Activated T-helper 1 cell treated with anti-CD3 and anti-CD28 coated beads, Interleukin-2, amount 50 U/mL, for 16 hours (primary cell): ENCODE data around the gene CADPS.

Source experiments
- DNase-seq, 2 donors: peaks; one replicate each; pipeline ENCODE4 v3.0.0-alpha.2; 2020; ENCODE audit warnings: low read depth in 1 of 2, low spot score in 1 of 2

The CADPS gene

GRCh38 chr3:62749657-62750056 lies 125.6 kb downstream of the CADPS start:
- DNase-seq = no peak

- no peak for DNase-seq
These were observed 126.1 kb downstream of the CADPS start for GRCh38 chr3:62749130-62749529.

DNA sequence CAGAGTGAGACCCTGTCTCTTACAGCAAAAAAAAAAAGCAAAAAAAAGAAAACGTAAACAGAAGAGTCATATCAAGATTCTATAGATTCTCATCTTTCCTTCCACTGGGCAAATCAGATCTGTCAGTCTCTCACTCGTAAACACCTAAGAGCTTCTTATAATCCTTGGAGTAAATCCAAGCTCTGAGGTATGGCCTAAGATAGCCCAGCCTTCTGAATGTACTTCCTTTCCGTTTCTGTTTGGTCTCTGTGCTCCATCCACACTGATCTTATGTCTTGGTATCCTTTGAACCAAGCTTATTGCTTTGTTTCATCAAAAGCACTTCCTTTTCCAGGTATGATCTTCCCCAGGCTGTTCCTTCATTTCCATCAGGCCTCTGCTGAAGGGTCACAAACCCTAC lies 137.8 kb downstream of the CADPS start:
- no peak for DNase-seq

DNA sequence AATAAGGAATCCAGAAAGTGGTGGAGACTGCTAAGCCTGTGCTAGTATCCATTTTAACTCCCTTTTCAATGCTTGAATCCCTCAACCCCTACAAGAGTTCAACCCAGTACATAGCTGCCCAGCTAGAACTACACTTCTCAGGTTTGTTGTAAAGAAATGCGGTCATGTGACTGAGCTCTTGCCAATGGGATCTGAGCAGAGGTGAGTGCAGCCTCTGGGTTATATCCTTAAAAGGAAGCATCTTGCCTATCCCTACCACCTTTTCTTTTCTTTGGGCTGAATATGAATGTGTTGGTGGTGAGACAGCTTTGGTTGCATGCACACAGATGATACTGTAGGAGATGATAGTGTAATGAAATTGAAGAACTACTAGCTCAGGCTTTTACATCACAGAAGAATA lies 139.7 kb downstream of the CADPS start:
- no peak for DNase-seq

GRCh38 chr3:62732183-62732904 lies 142.9 kb downstream of the CADPS start:
- DNase-seq = no peak

GRCh38 chr3:62727981-62728380 lies 147.2 kb downstream of the CADPS start:
- no peak for DNase-seq

DNA sequence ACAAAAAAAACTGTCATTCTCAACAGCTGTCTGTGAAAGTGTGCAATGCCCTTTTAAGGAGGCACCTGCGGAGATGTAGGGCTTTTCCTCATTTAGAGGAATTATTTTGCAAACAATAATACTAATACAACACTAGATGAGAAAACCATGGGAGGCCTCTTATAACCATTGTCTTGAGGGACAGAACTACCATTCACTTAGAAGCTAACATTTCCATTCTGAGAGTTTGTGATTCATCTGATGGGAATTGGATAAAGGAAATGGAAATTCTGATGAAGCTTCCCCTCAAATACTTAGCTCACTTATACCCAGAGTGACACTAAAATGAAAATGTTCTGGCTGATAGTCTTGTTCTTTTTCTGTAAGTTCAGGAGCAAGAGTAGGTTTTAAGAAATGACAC lies 147.7 kb downstream of the CADPS start:
- no peak for DNase-seq

DNA sequence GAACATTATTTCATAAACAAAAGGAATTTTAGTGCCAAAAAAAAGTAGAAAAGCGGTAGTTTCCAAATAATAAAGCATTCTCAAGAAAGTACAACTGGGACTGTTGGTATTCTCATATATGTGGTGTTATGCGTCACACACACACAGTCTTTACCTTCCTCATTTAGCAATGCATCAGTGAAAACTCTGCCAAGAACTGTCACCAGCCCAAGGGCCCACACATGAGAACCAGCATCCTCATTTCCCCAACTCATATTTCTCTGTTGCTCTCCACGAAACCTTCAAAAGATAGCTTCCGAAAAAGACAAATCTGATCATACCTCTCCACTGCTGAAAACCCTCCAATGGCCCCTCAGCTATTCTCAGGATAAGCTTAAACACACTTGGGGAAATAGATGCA lies 150.7 kb downstream of the CADPS start:
- no peak for DNase-seq

- no peak for DNase-seq
These were observed 151.3 kb downstream of the CADPS start for GRCh38 chr3:62723914-62724217.

- DNase-seq = no peak
These were observed 151.9 kb downstream of the CADPS start for GRCh38 chr3:62723166-62723913.

- DNase-seq = no peak
These were observed 152.9 kb downstream of the CADPS start for GRCh38 chr3:62722344-62722743.

- no peak for DNase-seq
These were observed 156.5 kb downstream of the CADPS start for GRCh38 chr3:62718515-62719320.

- DNase-seq = no peak
These were observed 157.2 kb downstream of the CADPS start for GRCh38 chr3:62718011-62718410.

DNA sequence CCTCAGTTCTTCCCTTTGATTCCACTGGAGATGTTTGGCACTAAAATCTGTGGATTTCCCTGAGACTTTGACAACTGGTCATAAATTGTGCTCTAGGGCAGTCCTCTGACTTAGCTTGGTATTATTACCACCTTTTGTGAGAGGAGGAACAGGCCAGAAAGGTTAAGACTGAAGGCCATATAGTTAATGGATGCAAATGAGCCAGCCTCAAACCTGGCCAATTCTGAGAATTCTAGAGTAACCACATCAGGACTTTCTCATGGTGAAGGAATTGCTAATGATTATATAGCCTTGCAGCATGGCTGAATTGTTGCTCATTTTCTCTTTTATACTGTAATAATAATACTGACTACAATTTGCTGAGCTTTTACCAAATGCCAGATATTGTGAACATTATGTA lies 162.5 kb downstream of the CADPS start:
- DNase-seq = no peak

DNA sequence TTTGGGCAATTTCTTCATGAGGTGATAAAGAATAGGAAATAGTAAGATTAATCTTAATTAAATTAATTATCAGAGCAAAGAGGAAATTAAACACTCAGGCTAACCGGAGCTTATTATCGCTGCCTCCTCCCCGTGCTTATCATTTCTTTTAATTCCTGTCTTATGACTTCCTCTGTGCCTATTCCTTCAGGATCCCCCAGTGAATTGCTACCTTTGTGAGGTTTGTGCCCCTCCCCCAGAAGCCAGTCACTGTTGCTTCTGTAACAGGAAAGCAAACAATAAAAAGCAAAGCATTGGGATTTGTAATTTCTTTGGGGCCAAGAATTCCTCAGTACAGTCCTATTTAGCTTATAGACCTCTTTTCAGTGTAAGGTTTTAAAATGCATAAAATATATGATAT lies 164.5 kb downstream of the CADPS start:
- DNase-seq = no peak

GRCh38 chr3:62708638-62709373 lies 166.4 kb downstream of the CADPS start:
- no peak for DNase-seq

DNA sequence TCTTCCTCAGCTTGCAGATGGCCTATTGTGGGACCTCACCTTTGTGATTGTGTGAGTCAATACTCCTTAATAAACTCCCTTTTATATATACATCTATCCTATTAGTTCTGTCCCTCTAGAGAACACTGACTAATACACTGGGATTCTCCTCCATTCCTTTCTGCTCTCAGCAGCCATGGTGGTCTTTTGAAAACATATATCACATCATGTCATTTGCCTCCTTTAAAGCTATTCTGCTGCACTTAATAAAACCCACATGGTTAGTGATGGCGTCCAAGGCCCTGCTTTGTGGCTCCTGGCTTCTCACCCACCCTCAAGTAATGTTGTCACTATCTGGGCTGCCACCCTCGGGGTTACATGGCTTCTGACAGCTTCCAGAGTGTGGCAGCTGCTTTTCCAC lies 169.5 kb downstream of the CADPS start:
- no peak for DNase-seq

GRCh38 chr3:62703451-62704167 lies 171.6 kb downstream of the CADPS start:
- no peak for DNase-seq

DNA sequence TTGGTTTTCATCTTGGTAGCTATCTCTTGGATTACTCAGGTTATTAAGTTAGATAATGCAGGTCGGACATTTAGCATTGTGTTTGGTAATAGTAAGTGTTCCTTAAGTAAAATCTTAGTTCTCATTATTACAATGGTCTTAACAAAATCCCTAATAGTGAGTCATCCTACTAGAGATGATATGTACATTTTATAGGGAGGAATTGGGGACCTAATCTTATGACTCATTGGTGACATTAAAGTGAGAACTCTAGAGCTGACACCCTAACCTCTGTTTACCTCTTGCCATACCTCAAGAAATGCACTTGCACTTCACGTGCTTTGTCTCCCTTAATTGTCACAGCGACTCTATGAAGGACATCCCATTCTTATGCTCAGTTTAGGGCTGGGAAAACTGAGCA lies 174.9 kb downstream of the CADPS start:
- no peak for DNase-seq

GRCh38 chr3:62699728-62700127 lies 175.5 kb downstream of the CADPS start:
- DNase-seq = no peak

DNA sequence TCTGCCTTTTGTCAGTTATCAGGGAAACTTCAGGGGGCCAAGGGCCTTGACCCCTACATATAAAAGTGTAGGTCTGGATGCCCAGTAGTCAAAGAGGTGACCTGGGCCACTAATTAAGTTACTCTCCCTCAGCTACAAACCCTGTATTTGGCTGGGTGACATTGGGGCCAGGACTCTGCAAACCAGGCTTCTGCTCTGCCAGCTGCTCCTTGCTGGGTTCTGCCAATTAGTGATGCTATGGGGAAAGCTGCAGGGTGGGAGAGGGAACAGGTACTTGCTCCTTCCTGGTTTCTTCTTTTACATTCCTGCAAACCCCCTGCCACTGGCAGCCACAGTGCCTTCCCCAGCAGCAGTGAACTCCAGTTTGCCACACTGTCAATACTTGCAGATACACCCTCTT lies 179.2 kb downstream of the CADPS start:
- DNase-seq = no peak
